IPS-NIHi7 (cell line): Measurements from ENCODE around the gene LRP2BP.
"Not testable (repeated sequence)": the region's sequence is repeated elsewhere in the genome, so short reads cannot be mapped to it uniquely, and the experiment has no call there.

Experiments used
- DNase-seq: peaks from one replicate; pipeline ENCODE4 v3.0.0; 2012; ENCODE audit warnings: mixed read lengths; ENCODE audit errors: extremely low spot score

The LRP2BP gene

DNA sequence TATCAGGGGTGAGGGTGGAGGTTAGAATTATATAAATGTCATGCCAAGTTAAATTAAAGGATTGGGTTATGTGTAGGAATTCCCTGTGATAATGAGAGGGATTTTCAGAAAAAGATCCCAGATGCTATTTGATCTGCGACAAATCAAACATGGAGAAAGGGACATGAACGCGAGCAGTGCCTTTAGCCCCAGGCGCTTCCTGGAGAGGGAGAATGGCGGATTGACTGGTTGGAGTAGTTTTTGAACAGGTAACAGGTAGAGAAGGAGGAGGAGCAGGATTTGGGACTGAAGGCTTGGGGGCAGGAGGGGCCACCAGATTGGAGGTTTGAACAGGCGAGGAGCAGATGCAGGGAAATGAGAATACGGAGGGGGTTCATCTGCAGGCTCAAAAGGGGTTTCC, 67.1 kb downstream of the LRP2BP start:
- no peak for DNase-seq

DNA sequence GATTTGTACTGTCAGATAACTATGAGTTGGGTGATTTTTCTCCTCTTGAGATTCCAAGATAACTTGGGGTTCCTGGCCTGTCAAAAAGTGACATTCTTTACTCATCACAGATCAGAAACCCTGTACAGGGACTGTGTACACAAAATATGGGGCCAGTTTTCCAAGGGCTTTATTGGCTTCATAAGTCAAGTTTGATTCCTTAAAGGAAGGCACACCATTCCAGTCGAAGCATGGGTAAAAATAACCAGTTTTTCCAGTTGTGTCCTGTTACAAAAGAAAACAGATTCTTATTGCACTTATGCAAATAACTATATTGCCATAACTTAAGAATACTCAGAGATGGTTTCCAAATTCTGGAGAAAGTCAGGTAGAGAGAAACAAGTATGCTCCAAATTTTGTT, 70.0 kb downstream of the LRP2BP start:
- DNase-seq: not testable (repeated sequence)

DNA sequence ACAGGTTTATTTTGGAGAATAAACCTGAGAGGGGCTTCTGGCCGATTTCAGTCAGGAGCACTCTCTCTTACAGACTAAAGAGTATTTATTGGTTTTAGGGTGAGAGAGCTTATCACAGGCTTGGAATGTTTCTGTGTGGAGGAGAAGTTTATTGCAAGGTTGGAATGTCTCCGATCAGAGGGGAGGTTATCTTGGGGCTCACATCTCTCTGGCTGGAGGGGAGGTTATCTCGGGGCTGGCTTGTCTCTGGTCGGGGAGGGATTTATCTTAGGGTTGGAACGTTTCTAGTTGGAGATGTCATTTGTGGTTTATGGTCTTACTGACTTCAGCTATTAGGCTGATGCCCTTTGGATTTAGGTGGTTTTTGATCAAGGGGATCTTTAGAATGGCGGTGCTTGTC, 71.4 kb downstream of the LRP2BP start:
- DNase-seq: not testable (repeated sequence)

DNA sequence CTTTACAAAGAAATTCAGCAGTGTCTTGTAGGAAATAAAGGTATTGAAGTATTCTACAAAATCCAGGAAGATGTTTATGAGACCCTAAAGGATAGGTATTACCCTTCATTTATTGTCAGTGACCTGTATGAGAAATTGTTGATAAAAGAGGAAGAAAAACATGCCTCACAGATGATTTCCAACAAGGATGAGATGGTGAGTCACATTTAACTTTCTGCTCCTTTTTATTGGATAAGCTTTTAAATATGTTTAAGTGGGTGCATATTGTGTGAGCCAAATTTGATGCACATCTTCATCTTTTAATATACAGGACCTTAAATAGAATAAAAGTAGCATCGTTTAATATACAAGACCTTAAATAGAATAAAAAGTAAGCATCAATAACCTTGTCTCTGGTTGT, 72.1 kb downstream of the LRP2BP start:
- no peak for DNase-seq

DNA sequence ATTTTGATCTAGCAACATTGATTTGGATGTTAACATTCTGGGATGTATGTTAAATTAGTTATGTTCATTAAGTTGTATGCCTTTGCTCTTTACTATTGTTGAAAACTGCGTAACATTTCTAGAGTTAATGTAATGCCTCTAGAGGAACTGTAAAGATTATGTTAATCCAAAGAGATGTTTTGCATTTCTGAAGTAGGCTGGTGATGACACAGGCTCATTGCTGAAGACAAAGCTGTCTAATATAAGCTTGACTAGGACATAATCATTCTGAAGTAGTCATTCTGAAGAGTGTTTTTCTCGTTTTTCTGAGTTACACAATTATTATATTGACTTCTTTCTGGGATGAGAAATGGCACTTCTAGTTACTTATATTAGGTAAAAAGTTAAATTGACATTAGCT, 72.9 kb downstream of the LRP2BP start:
- no peak for DNase-seq

DNA sequence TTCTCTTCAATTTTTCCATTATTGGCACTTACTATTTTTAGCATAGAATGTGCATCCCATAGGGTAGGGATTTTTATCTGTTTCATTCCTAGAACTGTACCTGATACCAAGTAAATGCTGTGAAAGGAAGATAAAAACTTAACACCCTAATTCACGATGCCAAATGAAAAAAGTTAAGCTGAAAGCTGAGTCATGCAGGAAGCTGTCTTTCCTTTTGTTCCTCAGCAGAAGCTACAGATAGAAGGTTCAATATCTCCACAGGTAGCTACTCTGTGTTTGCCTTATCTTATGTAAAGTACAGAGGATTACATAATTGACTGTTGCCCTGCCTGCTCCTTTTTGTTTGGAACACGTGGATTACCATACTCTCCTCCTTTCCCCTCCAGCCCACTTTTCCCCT, 77.0 kb downstream of the LRP2BP start:
- peak; percentile 51 for DNase-seq

DNA sequence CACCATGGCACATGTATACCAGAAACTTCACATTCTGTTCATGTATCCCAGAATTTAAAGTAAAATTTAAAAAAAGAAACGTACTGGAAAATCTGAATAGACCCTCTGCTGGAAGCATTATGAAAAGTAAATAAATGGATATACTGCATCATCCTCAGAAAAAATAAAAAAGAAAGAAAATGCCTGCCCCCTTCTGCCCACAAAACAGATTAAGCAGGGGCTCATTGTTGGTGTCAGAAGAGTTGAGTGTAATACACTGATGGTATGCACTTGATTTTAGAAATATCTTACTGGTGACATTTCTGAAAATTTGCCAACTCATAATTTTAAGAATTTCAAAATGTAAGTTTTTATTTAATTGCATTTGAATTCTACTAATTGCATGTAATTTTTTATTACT, 77.8 kb downstream of the LRP2BP start:
- no peak for DNase-seq

DNA sequence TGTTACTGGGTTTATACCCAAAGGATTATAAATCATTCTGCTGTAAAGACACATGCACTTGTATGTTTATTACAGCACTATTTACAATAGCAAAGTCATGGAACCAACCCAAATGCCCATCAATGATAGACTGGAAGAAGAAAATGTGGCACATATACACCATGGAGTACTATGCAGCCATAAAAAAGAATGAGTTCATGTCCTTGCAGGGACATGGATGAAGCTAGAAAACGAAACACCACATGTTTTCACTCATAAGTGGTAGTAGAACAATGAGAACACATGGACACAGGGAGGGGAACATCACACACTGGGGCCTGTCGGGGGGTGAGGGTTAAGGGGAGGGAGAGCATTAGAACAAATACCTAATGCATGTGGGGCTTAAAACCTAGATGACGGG, 78.3 kb downstream of the LRP2BP start:
- DNase-seq: not testable (repeated sequence)
